Ishikawa (cell line): ENCODE results near the gene SEPHS1.

Experiments used
- CEBPB ChIP-seq: IDR thresholded peaks from 2 replicates; pipeline ENCODE4 v1.6.1; 2012
- CREB1 ChIP-seq: IDR thresholded peaks from 2 replicates; pipeline ENCODE4 v1.6.1; 2012; ENCODE audit warnings: low read depth
- EGR1 ChIP-seq: IDR thresholded peaks from 2 replicates; pipeline ENCODE4 v1.6.1; 2012
- EP300 ChIP-seq: IDR thresholded peaks from 2 replicates; pipeline ENCODE4 v1.6.1; 2012; ENCODE audit warnings: borderline replicate concordance
- FOXM1 ChIP-seq: IDR thresholded peaks from 2 replicates; pipeline ENCODE4 v1.6.1; 2012; ENCODE audit warnings: low read depth, borderline replicate concordance
- NFIC ChIP-seq: IDR thresholded peaks from 2 replicates; pipeline ENCODE4 v1.6.1; 2012
- RAD21 ChIP-seq: IDR thresholded peaks from 2 replicates; pipeline ENCODE4 v1.6.1; 2012; ENCODE audit warnings: low read depth
- REST ChIP-seq: IDR thresholded peaks from 2 replicates; pipeline ENCODE4 v1.6.1; 2012; ENCODE audit warnings: low read depth, mild to moderate bottlenecking
- TAF1 ChIP-seq: IDR thresholded peaks from 2 replicates; pipeline ENCODE4 v1.6.1; 2012; ENCODE audit warnings: low read depth, mild to moderate bottlenecking
- TCF12 ChIP-seq: IDR thresholded peaks from 2 replicates; pipeline ENCODE4 v1.6.1; 2012; ENCODE audit warnings: low read depth
- TEAD4 ChIP-seq: IDR thresholded peaks from 2 replicates; pipeline ENCODE4 v1.6.1; 2012
- USF1 ChIP-seq: IDR thresholded peaks from 2 replicates; pipeline ENCODE4 v1.6.1; 2012
- YY1 ChIP-seq: IDR thresholded peaks from 2 replicates; pipeline ENCODE4 v1.6.1; 2012; ENCODE audit warnings: low read depth
- ZBTB7A ChIP-seq: IDR thresholded peaks from 2 replicates; pipeline ENCODE4 v1.6.1; 2012; ENCODE audit warnings: low read depth
- TF ChIP-seq, protein P1 (sequence below): IDR thresholded peaks from 2 replicates; pipeline ENCODE4 v1.6.1; 2012

SEPHS1 gene

DNA sequence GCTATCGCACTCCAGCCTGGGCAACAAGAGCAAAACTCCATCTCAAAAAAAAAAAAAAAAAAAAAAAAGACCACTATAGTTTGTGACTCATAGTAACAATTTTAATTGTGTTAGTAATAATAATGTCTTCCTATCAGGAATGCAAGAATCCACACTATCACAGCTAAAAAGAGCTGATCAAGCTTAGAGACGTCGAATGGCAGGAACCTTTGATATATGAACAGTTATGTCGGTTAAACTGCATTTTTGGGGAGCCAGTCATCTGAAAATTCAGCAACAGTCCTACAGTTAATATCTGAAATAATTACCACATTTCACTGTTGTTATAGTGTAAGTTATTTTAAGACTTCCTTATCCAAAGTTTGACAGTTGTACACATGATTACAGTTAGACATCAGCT lies 57.0 kb downstream of the SEPHS1 start:
- no peak for TF ChIP-seq REST
- no peak for TF ChIP-seq NFIC
- TF ChIP-seq FOXM1: no peak
- no peak for TF ChIP-seq CEBPB
- TF ChIP-seq, protein P1, sequence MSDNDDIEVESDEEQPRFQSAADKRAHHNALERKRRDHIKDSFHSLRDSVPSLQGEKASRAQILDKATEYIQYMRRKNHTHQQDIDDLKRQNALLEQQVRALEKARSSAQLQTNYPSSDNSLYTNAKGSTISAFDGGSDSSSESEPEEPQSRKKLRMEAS: no peak
- TF ChIP-seq EGR1: no peak
- TF ChIP-seq TCF12: no peak
- TF ChIP-seq RAD21: no peak
- no peak for TF ChIP-seq EP300

- no peak for TF ChIP-seq USF1
These were observed 64.0 kb downstream of the SEPHS1 start for GRCh38 chr10:13284050-13284449.

DNA sequence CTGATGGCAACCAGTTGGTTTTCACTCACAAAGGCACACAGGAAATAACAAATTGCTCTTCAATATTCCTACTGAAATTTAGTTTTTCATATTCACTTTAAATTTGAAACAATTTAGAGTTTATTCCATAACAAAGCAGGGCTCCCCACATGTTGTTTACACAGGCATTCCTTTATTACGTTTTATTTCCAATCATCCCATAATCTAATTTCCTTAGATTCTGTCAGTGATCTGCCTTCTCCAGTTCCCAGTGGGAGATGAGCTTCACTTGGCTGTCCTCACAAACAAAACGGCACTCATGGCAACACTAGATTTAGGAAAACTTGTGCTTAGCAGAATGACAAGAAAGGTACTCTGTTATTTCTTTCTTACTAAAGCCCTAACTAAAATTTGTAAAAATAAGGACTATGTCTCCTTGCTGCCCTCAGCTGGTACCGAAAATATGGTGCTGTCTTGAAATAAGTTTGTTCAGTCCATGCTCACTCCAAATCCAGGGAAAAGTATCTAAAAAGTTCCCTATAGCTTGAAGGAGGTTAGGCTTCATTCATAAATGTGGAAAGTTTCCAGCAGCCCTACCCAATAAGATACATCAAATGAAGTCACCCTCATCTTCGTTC lies 71.2 kb downstream of the SEPHS1 start:
- TF ChIP-seq RAD21: no peak
- TF ChIP-seq, protein P1: no peak
- no peak for TF ChIP-seq FOXM1
- TF ChIP-seq TCF12: no peak
- no peak for TF ChIP-seq REST
- no peak for TF ChIP-seq CEBPB
- no peak for TF ChIP-seq YY1
- no peak for TF ChIP-seq USF1
- no peak for TF ChIP-seq ZBTB7A
- no peak for TF ChIP-seq TAF1
- no peak for TF ChIP-seq EP300
- no peak for TF ChIP-seq TEAD4
- no peak for TF ChIP-seq NFIC
- TF ChIP-seq CREB1: no peak
- no peak for TF ChIP-seq EGR1

DNA sequence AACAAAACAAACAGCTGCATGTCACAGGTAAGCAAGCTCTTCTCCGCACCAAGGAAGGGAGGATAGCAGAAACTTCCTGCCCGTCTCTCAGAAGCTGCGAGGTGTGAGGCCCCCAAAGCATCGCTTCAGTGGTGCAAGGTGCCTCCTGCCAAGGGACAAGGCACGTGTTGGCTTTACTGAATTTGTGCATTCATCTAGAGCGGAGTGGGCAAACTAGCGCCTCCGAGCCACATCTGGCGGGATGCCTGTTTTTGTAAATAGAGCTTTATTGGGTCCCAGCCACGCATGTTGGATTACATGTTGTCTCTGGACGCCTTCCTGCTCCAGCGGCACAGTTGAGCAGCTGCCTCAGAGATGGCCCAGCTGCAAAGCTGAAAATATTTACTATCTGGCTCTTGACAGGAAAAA lies 75.9 kb downstream of the SEPHS1 start:
- no peak for TF ChIP-seq RAD21
- no peak for TF ChIP-seq YY1
- TF ChIP-seq CREB1: no peak
- TF ChIP-seq TCF12: no peak
- TF ChIP-seq CEBPB: no peak
- TF ChIP-seq NFIC: no peak
- TF ChIP-seq, protein P1: no peak
- no peak for TF ChIP-seq FOXM1
- no peak for TF ChIP-seq REST
- no peak for TF ChIP-seq TAF1
- no peak for TF ChIP-seq EP300
- TF ChIP-seq USF1: no peak
- no peak for TF ChIP-seq ZBTB7A
- no peak for TF ChIP-seq TEAD4
- no peak for TF ChIP-seq EGR1
